Left cardiac atrium (tissue), 4 donors: ENCODE data around the gene PDCD1. TPM values are rescaled to one million over a fixed set of nuclear protein-coding genes. Genes with fewer than 3 reads are reported as not detected.
A peak's percentile ranks its signal among the peaks of the same experiment; 100 is the strongest.
"Not testable (repeated sequence)": the region's sequence is repeated elsewhere in the genome, so short reads cannot be mapped to it uniquely, and the experiment has no call there.

Source experiments
- ATAC-seq, 2 donors: fragments of 200-7000 bp; cut with Tn5 transposase; one replicate each; pipeline ENCODE4 v1.9.1; 2020; ENCODE audit warnings: mild to moderate bottlenecking in 2 of 2, moderate library complexity in 2 of 2
- DNase-seq: peaks from one replicate; pipeline ENCODE4 v3.0.0-alpha.2; 2020
- intact Hi-C, 2 donors: fragments of 100-400 bp; cut with DNase I; formaldehyde crosslinking; loops; one replicate each; pipeline versions ENCODE4 v1.14.1 to v1.15.1; 2022 to 2023
- long read RNA-seq: library from polyadenylated mRNA; unstranded; transcript quantifications from one replicate; pipeline ENCODE4 v2.0.0, GENCODE V29; 2021
- total RNA-seq, 2 donors: library from RNA; stranded (reverse); fragmentation: NEBNext Ultra II Directional; extraction: Animal tissue kit (Norgen Biotek cat#: 25700); gene quantifications; one replicate each; pipeline ENCODE4 v1.2.1, GENCODE V29; 2021
- donor health status: DM: no; HTN: yes; CAD: no.
- donor health status: DM: no; HTN: yes; CAD: no; lungs with severe emphysema.
- donor health status: DM: yes; HTN: yes; CAD: no.
- donor health status: Dilated cardiomyopathy.

Gene PDCD1
- 1 to 10 TPM; 1.2 to 1.5 TPM for total RNA-seq
- long read RNA-seq, partial matches to known transcripts = 0 of 3 reads
- long read RNA-seq, other reads (novel, unspliced or antisense) = 2 of 3 reads

DNA sequence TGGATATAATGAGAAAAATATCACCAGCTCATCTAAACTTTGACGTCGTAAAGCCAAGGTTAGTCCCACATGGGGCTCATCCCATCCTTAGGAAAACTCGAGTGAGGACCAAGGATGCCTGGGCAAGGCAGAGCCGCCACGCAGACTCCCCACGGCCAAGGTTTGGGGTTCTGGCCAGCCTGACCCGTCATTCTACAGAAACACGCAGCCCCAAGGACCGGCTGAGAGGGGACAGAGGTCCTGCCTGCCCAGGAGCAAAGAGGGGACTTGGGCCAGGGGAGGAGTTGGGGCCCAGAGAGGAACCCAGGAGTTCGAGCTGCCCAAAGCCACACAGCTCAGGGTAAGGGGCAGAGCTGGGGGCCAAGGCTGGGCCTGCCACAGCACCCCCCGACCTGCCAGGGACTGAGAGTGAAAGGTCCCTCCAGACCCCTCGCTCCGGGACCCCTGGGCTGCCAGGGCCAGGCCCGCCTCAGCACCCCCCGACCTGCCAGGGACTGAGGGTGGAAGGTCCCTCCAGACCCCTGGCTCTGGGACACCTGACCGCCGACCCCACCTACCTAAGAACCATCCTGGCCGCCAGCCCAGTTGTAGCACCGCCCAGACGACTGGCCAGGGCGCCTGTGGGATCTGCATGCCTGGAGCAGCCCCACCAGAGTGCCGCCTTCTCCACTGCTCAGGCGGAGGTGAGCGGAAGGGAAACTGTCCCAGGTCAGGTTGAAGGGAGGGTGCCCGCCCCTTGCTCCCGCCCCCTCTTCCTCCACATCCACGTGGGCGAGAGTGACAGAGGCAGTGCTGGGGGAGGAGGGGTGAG is at the start of gene PDCD1:
PDCD1 (minus strand) TSS at position 689 of the 811 bp plus-strand sequence; CDS start at position 633, 56 bp downstream.
- intact Hi-C loops = no loop called here
- ATAC-seq = peak; percentile 10 to 29

GRCh38 chr2:241907831-241908230 is 49.1 kb upstream of the PDCD1 start:
- ATAC-seq, intact Hi-C loops, DNase-seq: not testable (repeated sequence)

More for the DNA sequence above, at the start of gene PDCD1:
- peak; percentile 50 for DNase-seq

- no peak for ATAC-seq
- DNase-seq = no peak
These were observed 48.3 kb upstream of the PDCD1 start for GRCh38 chr2:241906826-241907570.

DNA sequence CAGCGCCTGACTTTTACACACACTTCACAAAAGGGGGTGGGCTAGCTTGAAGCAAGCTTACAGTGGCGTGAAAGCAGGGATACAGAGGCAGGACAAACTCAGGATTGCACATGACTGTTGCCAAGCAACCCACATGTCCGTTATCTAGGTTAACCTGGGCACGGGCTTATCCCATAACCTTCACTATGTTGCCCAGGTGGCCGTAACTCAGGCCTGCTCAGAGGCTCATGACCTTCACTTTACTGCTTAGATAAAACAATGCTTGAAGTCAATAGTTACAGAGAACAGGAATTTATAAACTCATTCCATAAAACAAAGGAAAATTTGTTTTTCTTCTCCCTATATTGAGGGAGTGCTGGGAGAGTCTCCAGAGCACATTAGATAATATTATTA is 47.7 kb upstream of the PDCD1 start:
- intact Hi-C loops, DNase-seq, ATAC-seq: not testable (repeated sequence)

More at GRCh38 chr2:241906826-241907570, 48.3 kb upstream of the PDCD1 start:
- intact Hi-C loops = no loop called here

DNA sequence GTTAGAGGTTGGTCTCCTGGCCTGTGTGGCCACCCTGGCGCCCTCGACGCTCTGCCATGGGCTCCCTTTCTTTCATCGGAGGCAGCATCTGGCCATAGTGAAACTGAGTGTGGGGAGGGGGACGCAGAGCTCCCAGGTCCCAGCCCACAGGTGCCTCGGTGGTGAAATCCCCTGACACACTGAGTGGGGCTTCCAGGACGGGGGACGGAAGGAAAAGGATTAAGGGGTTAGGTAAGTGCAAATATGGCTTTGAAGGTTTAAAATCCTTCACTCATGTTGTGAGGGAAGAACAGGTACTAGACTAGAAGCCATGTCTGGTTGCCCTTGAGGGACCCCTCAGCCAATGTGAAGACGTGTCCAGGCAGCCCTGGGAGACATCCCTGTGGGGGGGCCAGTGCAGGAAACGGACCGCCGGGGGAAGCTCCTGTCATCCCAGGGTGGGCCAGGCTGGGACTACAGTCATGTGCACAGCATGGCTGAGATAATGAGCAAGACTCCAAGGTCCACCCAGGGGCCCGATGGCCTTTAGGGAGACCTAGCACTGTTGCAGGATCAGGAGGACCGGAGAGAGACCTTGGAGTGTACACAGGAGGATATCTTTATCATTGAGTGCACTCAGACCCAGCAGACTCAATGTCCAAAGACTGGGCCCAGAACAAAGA is 47.2 kb upstream of the PDCD1 start:
- DNase-seq = no peak
- intact Hi-C loops = no loop called here
- ATAC-seq = no peak

DNA sequence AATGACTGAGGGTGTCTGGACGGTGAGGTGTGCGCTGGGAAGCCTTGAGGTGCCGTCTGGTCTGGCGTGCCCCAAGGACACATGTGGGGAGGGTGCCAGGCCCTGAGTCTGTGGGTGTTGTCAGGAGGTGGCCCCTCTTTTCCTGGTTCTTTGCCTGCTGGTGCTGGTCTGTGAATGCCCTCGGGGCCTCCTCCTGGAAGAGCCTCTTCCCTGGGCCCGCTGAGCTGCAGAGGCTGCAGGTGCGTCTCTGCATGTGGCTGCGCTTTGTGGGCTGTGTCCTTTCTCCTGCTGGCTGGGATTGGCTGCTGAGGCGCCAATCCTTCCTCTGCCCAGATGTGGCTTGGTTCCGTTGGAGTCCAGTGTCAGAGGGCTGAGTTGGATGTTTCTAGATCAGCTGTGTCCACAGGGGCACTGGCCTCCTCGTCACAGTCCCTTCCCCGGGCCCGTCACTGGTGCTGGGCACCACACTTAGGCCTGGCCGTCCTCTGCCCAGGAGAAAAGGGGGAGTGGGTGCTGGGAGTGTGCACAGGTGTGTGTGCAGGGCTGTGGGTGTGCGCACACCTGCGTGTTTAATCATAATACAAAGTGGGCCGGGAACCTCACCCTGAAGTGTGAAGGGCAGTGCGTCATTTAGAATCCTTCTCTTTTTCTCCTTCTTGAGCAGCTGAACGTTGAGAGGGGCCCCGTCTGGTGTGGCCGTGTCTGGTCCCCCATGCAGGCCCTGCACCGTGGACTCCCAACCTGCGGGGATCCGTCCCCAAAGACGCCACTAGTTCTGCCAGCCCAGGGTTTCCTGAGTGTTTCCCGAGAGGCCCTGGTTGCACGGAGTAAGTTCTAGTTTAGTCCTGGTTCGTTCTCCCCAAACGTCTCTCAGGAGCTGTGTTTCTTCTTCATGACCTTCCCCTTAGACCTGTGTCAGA is 46.4 kb upstream of the PDCD1 start:
- intact Hi-C loops = no loop called here
- DNase-seq = no peak
- no peak for ATAC-seq

DNA sequence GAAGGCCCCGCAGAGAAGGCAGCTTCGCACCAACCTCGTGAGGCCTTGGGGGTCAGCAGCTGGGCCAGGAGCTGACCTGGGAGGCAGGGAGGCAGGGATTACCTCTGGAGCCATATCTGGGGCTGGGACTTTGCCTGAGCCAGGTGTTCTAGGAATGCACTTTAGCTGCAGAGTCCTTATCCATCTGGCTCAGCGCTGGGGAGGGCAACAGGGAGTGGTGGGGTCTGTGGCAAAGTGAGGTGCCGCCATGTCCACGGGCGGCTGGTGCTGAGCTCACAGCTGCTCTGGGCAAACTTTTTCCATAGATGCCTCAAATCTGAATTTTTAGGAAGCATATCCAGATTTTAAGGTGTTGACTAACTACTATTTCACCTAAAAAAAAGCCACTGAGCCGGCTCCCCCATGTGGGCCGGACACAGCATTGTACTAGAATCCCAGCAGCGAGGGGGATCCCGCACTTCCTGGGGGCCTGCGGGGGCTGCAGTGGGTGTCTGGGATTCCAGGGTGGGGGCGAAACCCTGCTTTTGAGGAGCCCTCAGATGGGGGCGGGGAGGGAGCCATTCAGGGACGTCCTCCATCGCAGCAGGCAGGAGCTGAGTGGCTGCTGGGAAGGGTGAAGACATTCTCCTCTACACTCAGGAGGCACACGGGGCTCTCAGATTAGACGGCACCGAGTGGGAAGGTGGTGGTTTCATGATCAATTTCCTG is 45.5 kb upstream of the PDCD1 start:
- no peak for ATAC-seq

DNA sequence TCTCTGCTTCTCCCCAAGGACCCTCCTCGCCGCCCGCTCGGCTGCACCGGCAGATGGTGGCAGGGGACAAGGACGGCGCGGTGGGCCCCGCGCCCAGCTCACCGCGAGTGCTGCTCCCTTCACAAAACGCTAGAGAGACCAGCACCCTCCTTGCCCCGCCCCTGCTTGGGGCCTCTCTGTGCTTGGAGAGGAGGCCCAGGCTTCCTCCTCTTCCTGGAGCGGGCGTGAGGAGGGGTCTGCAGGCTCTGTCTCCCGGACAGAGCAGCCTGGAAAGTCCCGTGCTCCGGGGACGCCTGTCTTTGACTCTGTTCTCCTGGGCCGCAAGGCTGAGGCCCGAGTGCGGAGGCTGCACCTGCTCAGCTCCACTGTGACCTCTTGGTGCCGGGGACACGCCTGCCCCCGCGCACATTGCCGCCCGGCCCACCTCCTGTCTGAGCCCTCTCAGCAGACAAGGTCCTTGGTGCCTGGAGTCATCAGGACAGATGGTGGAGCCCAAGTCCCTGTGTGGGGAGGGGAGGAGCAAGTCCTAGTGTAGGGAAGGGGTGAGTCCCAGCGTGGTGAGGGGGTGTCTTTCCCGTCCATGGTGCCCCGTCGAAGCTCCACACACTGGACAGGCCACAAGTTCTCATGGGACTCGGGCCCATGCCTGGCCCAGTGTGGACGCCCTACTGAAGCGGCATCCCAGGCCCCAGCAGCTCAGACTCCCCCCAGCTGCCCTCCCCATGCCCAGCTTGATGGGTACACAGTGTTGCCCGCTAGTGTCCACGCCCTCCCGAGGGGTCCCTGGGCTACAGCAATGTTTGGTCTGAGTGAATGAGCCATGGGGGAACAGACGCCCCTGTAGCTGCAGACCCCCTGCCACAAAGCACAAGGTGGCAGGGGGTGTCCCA is 44.7 kb upstream of the PDCD1 start:
- intact Hi-C loops = no loop called here
- ATAC-seq (no peak), DNase-seq (no peak)

More for the DNA sequence above, 45.5 kb upstream of the PDCD1 start:
- intact Hi-C loops = no loop called here
- no peak for DNase-seq

DNA sequence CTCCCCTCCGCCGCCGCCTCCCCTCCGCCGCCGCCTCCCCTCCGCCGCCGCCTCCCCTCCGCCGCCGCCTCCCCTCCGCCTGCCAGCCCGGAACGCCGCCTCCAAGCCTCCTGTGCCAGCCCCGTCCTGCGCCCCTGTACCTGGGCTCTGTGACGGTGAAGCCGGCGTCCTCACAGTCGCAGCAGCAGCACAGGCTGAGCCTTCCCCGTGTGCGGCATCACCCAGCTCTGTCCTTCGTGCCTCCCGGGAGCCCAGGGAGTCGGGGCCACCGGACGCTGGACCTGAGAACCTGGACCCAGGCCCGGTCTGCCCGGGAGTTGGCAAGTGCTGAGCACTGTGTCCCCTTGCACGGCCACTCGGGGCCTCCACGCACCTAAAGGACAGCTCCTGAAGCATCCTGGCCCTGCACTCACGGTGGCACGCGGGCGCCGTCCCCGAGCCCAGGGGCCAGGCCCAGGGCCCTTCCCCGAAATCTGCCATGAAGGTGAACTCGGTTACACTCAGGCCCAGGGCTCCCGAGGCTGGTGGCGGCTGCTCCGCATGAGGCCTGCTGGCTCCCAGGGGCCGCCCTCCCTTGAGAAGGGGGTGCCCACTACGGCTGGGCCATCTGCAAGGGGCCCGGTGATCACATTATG is 43.8 kb upstream of the PDCD1 start:
- DNase-seq (peak; percentile 26), ATAC-seq (peak in 1 of 2 donors; percentile 10)
- intact Hi-C loops = no loop called here

DNA sequence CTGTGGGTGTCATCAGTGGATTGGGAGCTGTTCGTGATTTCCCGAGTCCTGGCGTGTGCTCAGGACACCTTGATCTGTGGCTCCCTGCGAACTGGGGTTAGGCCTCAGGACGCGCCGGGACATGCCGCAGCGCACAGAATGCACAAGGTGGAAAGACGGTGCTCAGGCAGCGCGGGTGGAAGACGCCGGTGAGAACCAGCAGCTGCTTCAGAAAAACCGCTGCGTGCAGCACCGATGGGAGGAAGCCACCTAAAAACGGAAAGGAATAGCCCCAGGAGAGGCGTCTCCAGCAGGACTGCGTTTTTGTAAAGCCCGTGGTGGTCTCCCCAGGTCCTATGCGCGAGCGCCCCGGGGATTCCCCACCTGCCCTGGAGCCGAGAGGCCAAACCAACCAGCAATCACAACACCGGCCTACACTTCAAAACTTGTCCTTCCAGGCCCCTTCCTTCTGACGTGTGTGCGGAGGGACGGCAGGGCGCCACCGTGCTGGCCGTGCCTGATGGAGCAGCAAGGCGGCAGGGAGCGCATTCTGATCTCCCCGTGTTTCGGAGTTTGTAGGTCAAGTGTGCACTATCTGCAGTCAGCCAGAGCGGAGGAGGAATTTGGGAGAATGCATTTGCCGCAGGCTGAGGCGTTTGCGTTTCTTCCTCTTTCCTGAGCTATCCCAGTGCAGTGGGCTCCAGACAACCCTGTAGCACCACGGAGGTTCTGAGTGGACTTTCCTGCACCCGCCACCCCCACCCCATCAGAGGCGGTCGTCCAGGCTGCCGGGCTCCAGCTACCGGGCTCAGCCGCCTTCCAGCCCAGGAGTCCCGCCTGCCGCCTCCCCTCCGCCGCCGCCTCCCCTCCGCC is 43.0 kb upstream of the PDCD1 start:
- ATAC-seq = peak; percentile 5 to 15
- no peak for DNase-seq
- intact Hi-C loops = no loop called here

GRCh38 chr2:241901018-241901380 is 42.3 kb upstream of the PDCD1 start:
- intact Hi-C loops = no loop called here
- no peak for DNase-seq
- ATAC-seq = no peak

GRCh38 chr2:241900251-241901017 is 41.7 kb upstream of the PDCD1 start:
- intact Hi-C loops = no loop called here
- peak; percentile 30 to 34 for ATAC-seq
- no peak for DNase-seq

GRCh38 chr2:241898463-241899270 is 40.0 kb upstream of the PDCD1 start:
- ATAC-seq = no peak
- intact Hi-C loops = no loop called here
- DNase-seq = peak; percentile 6

DNA sequence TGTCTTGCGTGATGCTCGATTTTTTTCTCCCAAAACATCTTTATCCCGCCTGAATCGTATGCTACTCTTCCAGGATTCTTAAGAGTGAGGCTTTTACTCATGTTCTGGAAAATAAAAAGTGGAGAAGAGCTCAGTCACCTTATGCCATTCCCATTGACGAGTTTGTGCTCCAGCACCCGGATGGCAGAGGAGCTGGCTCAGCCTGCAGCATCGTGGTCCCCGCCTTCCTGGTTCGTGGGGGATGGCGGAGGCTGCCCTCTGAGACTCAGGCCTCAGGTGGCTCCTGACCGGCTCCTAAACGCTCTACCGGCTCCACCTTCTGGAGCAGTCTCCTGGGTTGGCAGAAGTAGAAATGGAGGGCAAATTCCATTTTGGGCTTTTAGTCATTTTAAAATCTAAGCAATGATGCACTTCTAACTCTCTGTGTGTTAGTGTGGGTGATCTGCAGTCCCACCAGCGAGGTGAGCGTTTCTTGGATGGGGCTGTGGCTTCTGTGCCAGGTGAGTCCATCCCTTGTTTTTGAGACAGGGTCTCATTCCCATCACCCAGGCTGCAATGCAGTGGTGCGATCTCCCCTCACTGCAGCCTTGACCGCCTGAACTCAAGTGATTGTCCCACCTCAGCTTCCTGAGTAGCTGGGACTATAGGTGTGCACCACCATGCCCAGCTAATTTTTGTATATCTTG is 38.7 kb upstream of the PDCD1 start:
- DNase-seq (peak; percentile 4), ATAC-seq (no peak)
- intact Hi-C loops = no loop called here
